HFF-Myc (cell line): ENCODE results near the gene LYPD6B.

Experiments used
- DNase-seq: peaks from one replicate; pipeline ENCODE4 v3.0.0-alpha.2; 2011; ENCODE audit warnings: low read depth; ENCODE audit errors: extremely low read depth
- H3K4me3 ChIP-seq: replicated peaks from 2 replicates; pipeline ENCODE4 v1.5.1; 2011; ENCODE audit warnings: low read depth, mild to moderate bottlenecking, control low read depth, low read length
- TF ChIP-seq, protein P1 (sequence below): IDR thresholded peaks from 2 replicates; pipeline ENCODE4 v1.5.1; 2012; ENCODE audit warnings: mild to moderate bottlenecking, low read depth, low read length, control low read depth; ENCODE audit errors: missing control alignments

The LYPD6B gene

GRCh38 chr2:149002378-149002890 lies 36.1 kb upstream of the LYPD6B start:
- H3K4me3 ChIP-seq: 0 out of 2 replicates have a peak overlapping the region, but pooled peaks have one; percentile 6
- TF ChIP-seq, protein P1, sequence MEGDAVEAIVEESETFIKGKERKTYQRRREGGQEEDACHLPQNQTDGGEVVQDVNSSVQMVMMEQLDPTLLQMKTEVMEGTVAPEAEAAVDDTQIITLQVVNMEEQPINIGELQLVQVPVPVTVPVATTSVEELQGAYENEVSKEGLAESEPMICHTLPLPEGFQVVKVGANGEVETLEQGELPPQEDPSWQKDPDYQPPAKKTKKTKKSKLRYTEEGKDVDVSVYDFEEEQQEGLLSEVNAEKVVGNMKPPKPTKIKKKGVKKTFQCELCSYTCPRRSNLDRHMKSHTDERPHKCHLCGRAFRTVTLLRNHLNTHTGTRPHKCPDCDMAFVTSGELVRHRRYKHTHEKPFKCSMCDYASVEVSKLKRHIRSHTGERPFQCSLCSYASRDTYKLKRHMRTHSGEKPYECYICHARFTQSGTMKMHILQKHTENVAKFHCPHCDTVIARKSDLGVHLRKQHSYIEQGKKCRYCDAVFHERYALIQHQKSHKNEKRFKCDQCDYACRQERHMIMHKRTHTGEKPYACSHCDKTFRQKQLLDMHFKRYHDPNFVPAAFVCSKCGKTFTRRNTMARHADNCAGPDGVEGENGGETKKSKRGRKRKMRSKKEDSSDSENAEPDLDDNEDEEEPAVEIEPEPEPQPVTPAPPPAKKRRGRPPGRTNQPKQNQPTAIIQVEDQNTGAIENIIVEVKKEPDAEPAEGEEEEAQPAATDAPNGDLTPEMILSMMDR: no peak
- DNase-seq: no peak

- no peak for DNase-seq
- TF ChIP-seq, protein P1: no peak
- H3K4me3 ChIP-seq: 0 out of 2 replicates have a peak overlapping the region, but pooled peaks have one; percentile 6
These were observed 35.4 kb upstream of the LYPD6B start for GRCh38 chr2:149002891-149003740.

GRCh38 chr2:149004836-149005235 lies 33.7 kb upstream of the LYPD6B start:
- no peak overlapping the region for H3K4me3 ChIP-seq
- TF ChIP-seq, protein P1: no peak
- DNase-seq: no peak

GRCh38 chr2:149005471-149006077 lies 32.9 kb upstream of the LYPD6B start:
- DNase-seq: no peak
- TF ChIP-seq, protein P1: no peak
- no peak overlapping the region for H3K4me3 ChIP-seq

DNA sequence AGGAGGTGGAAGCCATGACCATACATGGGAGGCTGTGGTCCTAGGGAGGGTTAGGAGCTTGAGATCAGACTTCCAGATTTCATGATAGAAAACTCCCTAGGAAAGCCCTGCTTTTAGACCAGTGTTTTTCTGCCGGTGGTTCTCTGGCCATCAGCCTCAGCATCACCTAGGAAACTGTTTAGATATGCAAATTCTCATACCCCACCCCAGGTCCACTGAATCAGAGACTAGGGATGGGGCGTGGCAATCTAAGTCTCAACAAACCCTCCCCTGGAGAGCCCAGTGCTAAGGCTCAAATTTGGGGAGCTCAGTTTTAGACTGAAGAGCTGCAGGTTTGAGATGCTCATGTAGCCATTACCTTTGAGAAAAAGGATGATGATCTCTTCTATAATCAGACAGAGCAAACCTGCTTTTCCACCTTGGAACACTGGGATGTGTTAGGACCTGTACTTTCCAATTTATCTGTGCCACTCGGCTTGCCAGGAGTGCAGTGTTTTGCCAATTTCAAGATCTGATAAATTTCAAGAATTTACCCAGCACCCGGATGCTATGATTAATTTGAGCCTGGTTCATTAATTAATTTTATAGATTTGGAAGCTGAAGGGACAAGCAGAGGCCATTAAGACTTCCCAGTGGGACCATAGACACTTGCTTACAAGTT lies 31.5 kb upstream of the LYPD6B start:
- H3K4me3 ChIP-seq: no peak overlapping the region
- no peak for DNase-seq
- TF ChIP-seq, protein P1: no peak

DNA sequence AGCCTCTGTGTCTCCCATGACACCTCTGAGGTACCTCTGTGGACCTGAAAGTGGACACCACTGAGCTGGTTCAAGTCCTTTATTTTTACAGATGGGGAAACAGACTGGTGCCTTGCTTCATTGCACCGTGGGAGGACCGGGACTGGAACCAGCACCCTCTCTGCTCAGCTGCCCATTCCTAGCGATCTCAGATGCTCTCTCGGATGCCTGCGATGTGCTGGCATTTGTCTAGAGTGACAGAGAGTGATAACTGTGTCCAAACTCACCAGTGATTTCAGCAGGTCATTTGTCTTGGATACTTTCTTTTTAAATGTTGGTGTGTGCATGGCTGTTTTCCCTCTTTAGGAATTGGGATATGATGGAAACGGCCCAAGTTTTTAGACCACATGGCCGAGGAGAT lies 30.1 kb upstream of the LYPD6B start:
- TF ChIP-seq, protein P1: no peak
- DNase-seq: no peak
- no peak overlapping the region for H3K4me3 ChIP-seq
